Coronary artery (tissue), 2 donors: Measurements from ENCODE around the gene TTLL7.

ENCODE experiments used
- DNase-seq: peaks from one replicate; pipeline ENCODE4 v3.0.0-alpha.2; 2017; ENCODE audit warnings: low spot score
- H3K27ac ChIP-seq, 2 donors: fragments of 200-600 bp; sonication (generic); one replicate each; pipeline ENCODE4 v1.5.1; 2016 to 2019
- H3K4me3 ChIP-seq: fragments of 200-600 bp; sonication (generic); 2 replicates; pipeline ENCODE4 v1.5.1; 2016; ENCODE audit warnings: mild to moderate bottlenecking, moderate library complexity
- CTCF ChIP-seq: fragments of 200-600 bp; sonication (generic); IDR thresholded peaks from one replicate; pipeline ENCODE4 v1.5.1; 2019; ENCODE audit warnings: antibody characterized with exemption

TTLL7 gene

GRCh38 chr1:83829106-83829505, 169.8 kb downstream of the TTLL7 start:
- Histone ChIP-seq H3K27ac (no peak overlapping the region), H3K4me3 (no peak overlapping the region)
- no peak for DNase-seq
- TF ChIP-seq CTCF, result no peak

GRCh38 chr1:83828456-83828855, 170.5 kb downstream of the TTLL7 start:
- no peak for TF ChIP-seq CTCF
- DNase-seq, result no peak
- no peak overlapping the region for H3K4me3 ChIP-seq
- no peak overlapping the region for H3K27ac ChIP-seq

- Histone ChIP-seq H3K27ac (no peak overlapping the region), H3K4me3 (no peak overlapping the region)
- no peak for DNase-seq
- no peak for TF ChIP-seq CTCF
Observed at GRCh38 chr1:83827741-83828140, 171.2 kb downstream of the TTLL7 start.

- H3K27ac ChIP-seq, result no peak overlapping the region
- DNase-seq, result no peak
- H3K4me3 ChIP-seq, result no peak overlapping the region
- TF ChIP-seq CTCF, result no peak
Observed at GRCh38 chr1:83822208-83822607, 176.7 kb downstream of the TTLL7 start.

- Histone ChIP-seq H3K27ac (no peak overlapping the region), H3K4me3 (no peak overlapping the region)
- no peak for TF ChIP-seq CTCF
- DNase-seq, result no peak
Observed at GRCh38 chr1:83819436-83819835, 179.5 kb downstream of the TTLL7 start.

GRCh38 chr1:83818916-83819315, 180.0 kb downstream of the TTLL7 start:
- H3K27ac ChIP-seq, result no peak overlapping the region
- H3K4me3 ChIP-seq, result no peak overlapping the region
- DNase-seq, result no peak
- TF ChIP-seq CTCF, result no peak

- Histone ChIP-seq H3K27ac (no peak overlapping the region), H3K4me3 (no peak overlapping the region)
- TF ChIP-seq CTCF, result no peak
- no peak for DNase-seq
Observed at GRCh38 chr1:83816836-83817235, 182.1 kb downstream of the TTLL7 start.
